ENCODE results near the gene PTBP1.
A peak's percentile ranks its signal among the peaks of the same experiment; 100 is the strongest.

DNA sequence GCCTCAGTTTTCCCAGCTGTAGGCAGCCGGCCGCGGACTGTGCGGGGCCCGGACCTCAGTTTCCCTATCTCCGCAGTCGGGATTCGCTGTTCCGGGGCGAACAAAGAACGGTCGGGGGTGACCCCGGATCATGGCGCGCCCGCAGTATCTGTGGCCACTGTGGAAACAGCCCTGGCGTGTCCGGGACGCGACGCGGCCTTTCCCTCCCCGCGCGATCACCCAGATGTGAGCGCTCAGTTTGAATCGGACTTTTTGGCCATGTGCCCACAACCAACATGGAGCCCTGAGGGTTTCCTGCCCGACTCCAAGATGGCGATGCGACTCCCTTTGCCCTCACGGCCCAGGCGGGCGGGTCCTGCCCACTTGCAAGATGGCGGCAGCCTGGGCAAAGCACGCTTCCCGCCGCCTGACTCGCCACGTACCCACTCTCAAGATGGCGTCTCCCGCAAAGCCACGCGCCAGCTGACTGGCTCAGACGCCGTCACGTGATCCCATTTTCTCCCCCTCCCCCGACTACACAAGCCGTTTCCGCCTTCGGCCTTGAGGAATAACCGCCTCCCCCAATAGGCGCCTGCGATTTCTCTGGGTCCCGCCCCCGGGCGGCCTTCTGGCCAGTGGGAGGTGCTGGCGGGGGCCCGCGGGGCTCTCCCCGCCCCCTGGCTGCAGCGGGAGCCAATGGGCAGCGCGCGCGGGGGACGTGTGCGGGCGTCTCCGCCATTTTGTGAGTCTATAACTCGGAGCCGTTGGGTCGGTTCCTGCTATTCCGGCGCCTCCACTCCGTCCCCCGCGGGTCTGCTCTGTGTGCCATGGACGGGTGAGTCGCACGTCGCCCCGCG, at the start of gene PTBP1:
- TF ChIP-seq POLR2A (IDR thresholded peaks at IDR 0.05): peak; percentile 50 to 84
- TF ChIP-seq, protein P1, sequence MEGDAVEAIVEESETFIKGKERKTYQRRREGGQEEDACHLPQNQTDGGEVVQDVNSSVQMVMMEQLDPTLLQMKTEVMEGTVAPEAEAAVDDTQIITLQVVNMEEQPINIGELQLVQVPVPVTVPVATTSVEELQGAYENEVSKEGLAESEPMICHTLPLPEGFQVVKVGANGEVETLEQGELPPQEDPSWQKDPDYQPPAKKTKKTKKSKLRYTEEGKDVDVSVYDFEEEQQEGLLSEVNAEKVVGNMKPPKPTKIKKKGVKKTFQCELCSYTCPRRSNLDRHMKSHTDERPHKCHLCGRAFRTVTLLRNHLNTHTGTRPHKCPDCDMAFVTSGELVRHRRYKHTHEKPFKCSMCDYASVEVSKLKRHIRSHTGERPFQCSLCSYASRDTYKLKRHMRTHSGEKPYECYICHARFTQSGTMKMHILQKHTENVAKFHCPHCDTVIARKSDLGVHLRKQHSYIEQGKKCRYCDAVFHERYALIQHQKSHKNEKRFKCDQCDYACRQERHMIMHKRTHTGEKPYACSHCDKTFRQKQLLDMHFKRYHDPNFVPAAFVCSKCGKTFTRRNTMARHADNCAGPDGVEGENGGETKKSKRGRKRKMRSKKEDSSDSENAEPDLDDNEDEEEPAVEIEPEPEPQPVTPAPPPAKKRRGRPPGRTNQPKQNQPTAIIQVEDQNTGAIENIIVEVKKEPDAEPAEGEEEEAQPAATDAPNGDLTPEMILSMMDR (IDR thresholded peaks at IDR 0.05): peak; percentile 7 to 13 (median 10)
